Loucy (cell line): Measurements from ENCODE around the gene ADORA3.

Experiments used
- H2AFZ ChIP-seq: fragments of 200-600 bp; sonication (generic); 2 replicates; pipeline ENCODE4 v1.6.0; 2016; ENCODE audit warnings: antibody characterized with exemption, mild to moderate bottlenecking, low read length, moderate library complexity
- H3F3A ChIP-seq: fragments of 200-600 bp; 2 replicates; pipeline ENCODE4 v1.6.0; 2016; ENCODE audit warnings: antibody characterized with exemption, low read depth, mild to moderate bottlenecking
- H3K27me3 ChIP-seq: fragments of 200-600 bp; sonication (generic); 2 replicates; pipeline ENCODE4 v1.6.1; 2014; ENCODE audit warnings: low read length, mild to moderate bottlenecking; ENCODE audit not compliant: insufficient read depth, poor library complexity, severe bottlenecking
- H3K36me3 ChIP-seq: fragments of 200-600 bp; sonication (generic); 2 replicates; pipeline ENCODE4 v1.6.1; 2016; ENCODE audit warnings: low read length; ENCODE audit not compliant: insufficient read depth
- H3K4me1 ChIP-seq: fragments of 200-600 bp; sonication (generic); 2 replicates; pipeline ENCODE4 v1.5.1; 2014; ENCODE audit warnings: low read length, mild to moderate bottlenecking; ENCODE audit not compliant: insufficient read depth, poor library complexity, severe bottlenecking
- H3K4me2 ChIP-seq: fragments of 200-600 bp; sonication (generic); 2 replicates; pipeline ENCODE4 v1.6.0; 2014; ENCODE audit warnings: antibody characterized with exemption, low read length, low read depth, mild to moderate bottlenecking; ENCODE audit not compliant: poor library complexity, severe bottlenecking
- H3K4me3 ChIP-seq: fragments of 200-600 bp; sonication (generic); 2 replicates; pipeline ENCODE4 v1.5.1; 2014; ENCODE audit warnings: low read length, mild to moderate bottlenecking, mixed read lengths; ENCODE audit not compliant: poor library complexity, severe bottlenecking
- H3K79me2 ChIP-seq: fragments of 200-600 bp; sonication (generic); 2 replicates; pipeline ENCODE4 v1.6.1; 2014; ENCODE audit warnings: low read length; ENCODE audit not compliant: insufficient read depth
- H3K9ac ChIP-seq: fragments of 200-600 bp; sonication (generic); 2 replicates; pipeline ENCODE4 v1.6.0; 2014; ENCODE audit warnings: mild to moderate bottlenecking, low read depth, low read length, moderate library complexity; ENCODE audit not compliant: poor library complexity, severe bottlenecking
- H3K9me2 ChIP-seq: fragments of 200-600 bp; sonication (generic); replicated peaks from 2 replicates; pipeline ENCODE4 v1.6.1; 2016; ENCODE audit warnings: low read depth, low read length, mixed read lengths
- H3K9me3 ChIP-seq: fragments of 200-600 bp; sonication (generic); 2 replicates; pipeline ENCODE4 v1.6.1; 2014; ENCODE audit warnings: mild to moderate bottlenecking, antibody characterized with exemption, low read length, low read depth; ENCODE audit not compliant: insufficient read depth
- H4K20me1 ChIP-seq: fragments of 200-600 bp; sonication (generic); 2 replicates; pipeline ENCODE4 v1.6.0; 2014; ENCODE audit warnings: antibody characterized with exemption, low read length, mild to moderate bottlenecking; ENCODE audit not compliant: insufficient read depth, poor library complexity, severe bottlenecking
- EZH2phosphoT487 ChIP-seq: fragments of 200-600 bp; IDR thresholded peaks from 2 replicates; pipeline ENCODE4 v1.6.1; 2018; ENCODE audit warnings: antibody characterized with exemption, mild to moderate bottlenecking, moderate library complexity, borderline replicate concordance
- TF ChIP-seq, protein P1 (sequence below): fragments of 200-600 bp; sonication (generic); conservative IDR thresholded peaks from 2 replicates; pipeline ENCODE4 v1.5.1; 2014; ENCODE audit warnings: mild to moderate bottlenecking, antibody characterized with exemption, low read length

Gene ADORA3

GRCh38 chr1:111504097-111504496 is 664 bp upstream of the ADORA3 start:
- TF ChIP-seq EZH2phosphoT487, result no peak
- TF ChIP-seq, protein P1, sequence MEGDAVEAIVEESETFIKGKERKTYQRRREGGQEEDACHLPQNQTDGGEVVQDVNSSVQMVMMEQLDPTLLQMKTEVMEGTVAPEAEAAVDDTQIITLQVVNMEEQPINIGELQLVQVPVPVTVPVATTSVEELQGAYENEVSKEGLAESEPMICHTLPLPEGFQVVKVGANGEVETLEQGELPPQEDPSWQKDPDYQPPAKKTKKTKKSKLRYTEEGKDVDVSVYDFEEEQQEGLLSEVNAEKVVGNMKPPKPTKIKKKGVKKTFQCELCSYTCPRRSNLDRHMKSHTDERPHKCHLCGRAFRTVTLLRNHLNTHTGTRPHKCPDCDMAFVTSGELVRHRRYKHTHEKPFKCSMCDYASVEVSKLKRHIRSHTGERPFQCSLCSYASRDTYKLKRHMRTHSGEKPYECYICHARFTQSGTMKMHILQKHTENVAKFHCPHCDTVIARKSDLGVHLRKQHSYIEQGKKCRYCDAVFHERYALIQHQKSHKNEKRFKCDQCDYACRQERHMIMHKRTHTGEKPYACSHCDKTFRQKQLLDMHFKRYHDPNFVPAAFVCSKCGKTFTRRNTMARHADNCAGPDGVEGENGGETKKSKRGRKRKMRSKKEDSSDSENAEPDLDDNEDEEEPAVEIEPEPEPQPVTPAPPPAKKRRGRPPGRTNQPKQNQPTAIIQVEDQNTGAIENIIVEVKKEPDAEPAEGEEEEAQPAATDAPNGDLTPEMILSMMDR, result no peak
- Histone ChIP-seq H3K9me3 (no peaks in the 10 kb centered on the region), H3K36me3 (no peaks in the 10 kb centered on the region), H3K9me2 (no peaks in the 10 kb centered on the region), H3K4me1 (peaks cover 65% of the 10 kb centered on the region), H2AFZ (no peak overlapping the region), H3K27me3 (no peaks in the 10 kb centered on the region), H3K9ac (peak overlapping the region; percentile 29), H3F3A (peaks cover 16% of the 10 kb centered on the region), H3K79me2 (no peaks in the 10 kb centered on the region), H4K20me1 (no peaks in the 10 kb centered on the region), H3K4me2 (peak overlapping the region; percentile 63), H3K4me3 (peak overlapping the region; percentile 3)

DNA sequence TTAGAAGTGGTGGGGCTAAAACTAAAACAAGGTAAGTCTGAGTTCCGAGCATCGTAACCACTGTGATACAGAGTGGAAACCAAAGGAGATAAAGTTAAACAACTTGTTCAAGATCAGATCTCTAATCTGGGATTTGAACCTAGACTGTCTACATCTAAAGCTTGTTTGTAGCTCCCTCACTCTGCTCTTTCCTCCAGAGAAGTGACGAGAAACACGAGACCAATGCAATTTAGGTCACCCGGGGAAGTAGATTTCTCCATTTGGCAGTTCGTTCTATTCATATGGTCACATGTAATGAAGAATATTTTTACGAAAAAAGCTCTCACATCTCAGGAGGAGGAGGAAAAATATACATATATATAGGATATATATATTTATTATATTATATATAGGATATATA is 1.8 kb downstream of the ADORA3 start:
- Histone ChIP-seq H3K4me3 (no peak overlapping the region), H3K36me3 (no peaks in the 10 kb centered on the region), H3K27me3 (no peaks in the 10 kb centered on the region), H3K4me1 (peaks cover 52% of the 10 kb centered on the region), H3K79me2 (no peaks in the 10 kb centered on the region), H3K9ac (no peak overlapping the region), H2AFZ (no peak overlapping the region), H3K9me3 (no peaks in the 10 kb centered on the region), H3K4me2 (peak overlapping the region; percentile 11), H3K9me2 (no peaks in the 10 kb centered on the region), H3F3A (peaks cover 6% of the 10 kb centered on the region; the same call in 1 of the 2 replicates), H4K20me1 (no peaks in the 10 kb centered on the region)
- TF ChIP-seq, protein P1, result no peak

GRCh38 chr1:111499026-111499785 is 4.2 kb downstream of the ADORA3 start:
- Histone ChIP-seq H3K27me3 (no peaks in the 10 kb centered on the region), H3K4me1 (peaks cover 28% of the 10 kb centered on the region), H3K9me2 (no peaks in the 10 kb centered on the region), H3K9me3 (no peaks in the 10 kb centered on the region), H4K20me1 (no peaks in the 10 kb centered on the region), H3K4me2 (no peak overlapping the region), H3K79me2 (no peaks in the 10 kb centered on the region), H3K36me3 (no peaks in the 10 kb centered on the region), H2AFZ (no peak overlapping the region), H3K9ac (no peak overlapping the region), H3K4me3 (no peak overlapping the region), H3F3A (no peaks in the 10 kb centered on the region)
- TF ChIP-seq, protein P1, result no peak
- TF ChIP-seq EZH2phosphoT487, result no peak
